PC-9 (cell line): ENCODE data around the gene GFI1.

Experiments used
- EZH2 ChIP-seq: fragments of 200-600 bp; sonication (generic); IDR thresholded peaks from 2 replicates; pipeline ENCODE4 v1.8.0; 2017; ENCODE audit warnings: antibody characterized with exemption, low read depth
- TF ChIP-seq, protein P1 (sequence below): fragments of 200-600 bp; sonication (generic); conservative IDR thresholded peaks from 2 replicates; pipeline ENCODE4 v1.6.1; 2017; ENCODE audit warnings: mixed run types, antibody characterized with exemption, mild to moderate bottlenecking, moderate library complexity

DNA sequence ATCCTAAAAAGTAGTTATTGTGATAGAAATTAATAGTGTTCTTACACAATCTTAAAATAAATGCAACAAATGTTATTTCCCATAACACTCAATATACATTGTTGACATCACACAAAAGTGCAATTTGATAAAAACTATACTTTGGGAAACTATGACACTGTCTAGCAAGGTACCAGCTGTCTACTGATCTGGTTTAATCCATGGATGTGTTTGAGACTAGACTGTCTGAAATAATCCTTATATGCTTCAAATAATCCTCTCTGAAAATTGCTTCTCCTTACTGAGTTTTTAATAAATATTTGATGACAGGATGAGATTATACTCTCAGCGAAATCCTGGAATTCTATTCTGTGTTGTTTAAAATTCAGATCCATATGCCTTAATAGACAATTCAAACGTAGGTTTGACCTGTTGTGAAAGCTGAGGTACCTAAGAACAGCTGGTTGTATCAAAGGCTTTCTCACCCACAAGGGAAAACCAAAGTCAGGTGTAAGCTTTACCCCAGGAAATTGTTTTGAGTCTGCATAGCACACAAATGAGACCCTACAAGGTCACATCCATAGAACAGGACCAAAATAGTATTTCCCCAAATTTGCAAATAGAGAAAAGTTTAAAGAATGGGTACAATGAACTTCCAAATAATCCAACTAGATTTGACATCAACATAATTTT is 8.8 kb upstream of the GFI1 start:
- TF ChIP-seq, protein P1, sequence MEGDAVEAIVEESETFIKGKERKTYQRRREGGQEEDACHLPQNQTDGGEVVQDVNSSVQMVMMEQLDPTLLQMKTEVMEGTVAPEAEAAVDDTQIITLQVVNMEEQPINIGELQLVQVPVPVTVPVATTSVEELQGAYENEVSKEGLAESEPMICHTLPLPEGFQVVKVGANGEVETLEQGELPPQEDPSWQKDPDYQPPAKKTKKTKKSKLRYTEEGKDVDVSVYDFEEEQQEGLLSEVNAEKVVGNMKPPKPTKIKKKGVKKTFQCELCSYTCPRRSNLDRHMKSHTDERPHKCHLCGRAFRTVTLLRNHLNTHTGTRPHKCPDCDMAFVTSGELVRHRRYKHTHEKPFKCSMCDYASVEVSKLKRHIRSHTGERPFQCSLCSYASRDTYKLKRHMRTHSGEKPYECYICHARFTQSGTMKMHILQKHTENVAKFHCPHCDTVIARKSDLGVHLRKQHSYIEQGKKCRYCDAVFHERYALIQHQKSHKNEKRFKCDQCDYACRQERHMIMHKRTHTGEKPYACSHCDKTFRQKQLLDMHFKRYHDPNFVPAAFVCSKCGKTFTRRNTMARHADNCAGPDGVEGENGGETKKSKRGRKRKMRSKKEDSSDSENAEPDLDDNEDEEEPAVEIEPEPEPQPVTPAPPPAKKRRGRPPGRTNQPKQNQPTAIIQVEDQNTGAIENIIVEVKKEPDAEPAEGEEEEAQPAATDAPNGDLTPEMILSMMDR, result no peak
- no peak for TF ChIP-seq EZH2
